Measurements from ENCODE around the gene C1QTNF4. TPM values are rescaled to one million over a fixed set of nuclear protein-coding genes. Genes with fewer than 3 reads are reported as not detected.

Gene C1QTNF4
- polyA plus RNA-seq, 3 donors, result 0.84 TPM; not detected in 2

- H2AFZ ChIP-seq (ENCODE audit: insufficient read depth, low read depth, low read length, poor library complexity, severe bottlenecking), result no peak overlapping the region
- no peak for DNase-seq
- WGBS (ENCODE audit: insufficient coverage), result no CpG with 5 or more reads among the region's 2 CpGs
- peaks cover 100% of the 10 kb centered on the region for H3K79me2 ChIP-seq (ENCODE audit: insufficient read depth, low read length)
- Mint-ChIP-seq H3K9me3 (no peaks in the 10 kb centered on the region), H3K4me1 (peaks cover 46% of the 10 kb centered on the region), H3K36me3 (peaks cover 8 to 34% of the 10 kb centered on the region in 2 donors), H3K27ac (peak overlapping the region in 4 of 7 donors; percentile 12 to 89 (median 82)), H3K27me3 (ENCODE audit: low read depth in 3 of 3) (no peaks in the 10 kb centered on the region), H3K4me3 (no peak overlapping the region)
- H3K4me1 ChIP-seq (ENCODE audit: control insufficient read depth in 1 of 2, insufficient read depth in 2 of 2, low read length in 2 of 2), result peaks cover 4 to 23% of the 10 kb centered on the region in 2 donors
- H3K4me2 ChIP-seq (replicated peaks; ENCODE audit: extremely low read depth, low read length, poor library complexity, severe bottlenecking), result no peak overlapping the region
- TF ChIP-seq CTCF (IDR thresholded peaks at IDR 0.05), result no peak
- H3K9ac ChIP-seq (ENCODE audit: insufficient read depth, low read length, poor library complexity, severe bottlenecking), result no peak overlapping the region
- H4K20me1 ChIP-seq (ENCODE audit: insufficient read depth, low read length), result peaks cover 100% of the 10 kb centered on the region
- H3K9me3 ChIP-seq (replicated peaks in 1 of 2; ENCODE audit: control insufficient read depth in 1 of 2, insufficient read depth in 1 of 2, low read length in 2 of 2), result no peaks in the 10 kb centered on the region
- peaks cover 6 to 16% of the 10 kb centered on the region in 2 donors for H3K36me3 ChIP-seq (replicated peaks in 1 of 2; ENCODE audit: control insufficient read depth in 1 of 2, insufficient read depth in 2 of 2, low read length in 2 of 2)
- H3K4me3 ChIP-seq (replicated peaks in 1 of 3; ENCODE audit: low read depth in 2 of 3, low read length in 3 of 3), result no peak overlapping the region
- H3K27me3 ChIP-seq (ENCODE audit: control insufficient read depth in 2 of 2, insufficient read depth in 2 of 2, low read length in 2 of 2), result no peaks in the 10 kb centered on the region
- intact Hi-C loops (cut with micrococcal nuclease), result no loop called here
- peak overlapping the region in 1 of 2 donors; percentile 67 for H3K27ac ChIP-seq (ENCODE audit: low read depth in 1 of 2, low read length in 2 of 2)
Observed at GRCh38 chr11:47539681-47540039, 54.6 kb downstream of the C1QTNF4 start.

Small RNA genes lying within 50 kb of the gene (small RNA-seq; reads per million reads assigned to genes)
- not detected for gene RN7SL652P (ENCODE audit: insufficient read length, low read depth)
- gene RNU5E-10P (ENCODE audit: insufficient read length, low read depth), result not detected

Other genes starting within 250 kb of the C1QTNF4 start
- gene MYBPC3, start 241.7 kb downstream of the C1QTNF4 start, polyA plus RNA-seq, result 1 to 10 TPM in 1 of 3 donors, under 1 TPM in 1, not detected in 1; 0.03 to 7.8 TPM
- gene SPI1, start 215.9 kb downstream of the C1QTNF4 start, polyA plus RNA-seq, result 100 to 1,000 TPM; 156 to 914 (median 223) TPM
- 10 to 100 TPM in 1 of 3 donors, 1 to 10 TPM in 2; 4.8 to 27.4 (median 5.9) TPM for gene SLC39A13, start 185.8 kb downstream of the C1QTNF4 start, polyA plus RNA-seq
- 10 to 100 TPM; 44.1 to 97.4 (median 89.5) TPM for gene PSMC3, start 168.0 kb downstream of the C1QTNF4 start, polyA plus RNA-seq
- 1 to 10 TPM in 1 of 3 donors, not detected in 2; 1.2 TPM for gene RAPSN, start 145.3 kb downstream of the C1QTNF4 start, polyA plus RNA-seq
- 100 to 1,000 TPM in 1 of 3 donors, 10 to 100 TPM in 2; 27.2 to 117 (median 39.9) TPM for gene CELF1, start 41.3 kb downstream of the C1QTNF4 start, polyA plus RNA-seq
- gene PTPMT1, start 28.8 kb downstream of the C1QTNF4 start, polyA plus RNA-seq, result 10 to 100 TPM; 39.2 to 87.8 (median 83.3) TPM
- gene KBTBD4, start 15.4 kb downstream of the C1QTNF4 start, polyA plus RNA-seq, result 10 to 100 TPM in 2 of 3 donors, 1 to 10 TPM in 1; 2.8 to 16.9 (median 13.8) TPM
- gene NDUFS3, start 15.3 kb downstream of the C1QTNF4 start, polyA plus RNA-seq, result 100 to 1,000 TPM in 2 of 3 donors, 10 to 100 TPM in 1; 79.7 to 107 (median 104) TPM
- under 1 TPM in 1 of 3 donors, not detected in 2; 0.13 TPM for gene FAM180B, start 7.7 kb downstream of the C1QTNF4 start, polyA plus RNA-seq
- gene MTCH2, start 48.1 kb upstream of the C1QTNF4 start, polyA plus RNA-seq, result 100 to 1,000 TPM in 1 of 3 donors, 10 to 100 TPM in 2; 31.7 to 116 (median 98.0) TPM
- gene AGBL2, start 121.0 kb upstream of the C1QTNF4 start, polyA plus RNA-seq, result under 1 TPM in 1 of 3 donors, not detected in 2; 0.93 TPM
- 100 to 1,000 TPM in 1 of 3 donors, 10 to 100 TPM in 2; 13.3 to 136 (median 17.0) TPM for gene FNBP4, start 172.9 kb upstream of the C1QTNF4 start, polyA plus RNA-seq

Data from CD14-positive monocyte (primary cell).